Urothelium cell line (cell line): ENCODE results near the gene AOPEP.
A peak's percentile ranks its signal among the peaks of the same experiment; 100 is the strongest.
"Not testable (repeated sequence)": the region's sequence is repeated elsewhere in the genome, so short reads cannot be mapped to it uniquely, and the experiment has no call there.

Source experiments
- DNase-seq: peaks from one replicate; pipeline ENCODE4 v3.0.0; 2011; ENCODE audit warnings: low spot score, mixed read lengths
- FAIRE-seq: peaks from 2 replicates; lab custom pipeline; 2011; peaks lifted over from hg19 to GRCh38; lab: Jason Lieb, UNC

The AOPEP gene

DNA sequence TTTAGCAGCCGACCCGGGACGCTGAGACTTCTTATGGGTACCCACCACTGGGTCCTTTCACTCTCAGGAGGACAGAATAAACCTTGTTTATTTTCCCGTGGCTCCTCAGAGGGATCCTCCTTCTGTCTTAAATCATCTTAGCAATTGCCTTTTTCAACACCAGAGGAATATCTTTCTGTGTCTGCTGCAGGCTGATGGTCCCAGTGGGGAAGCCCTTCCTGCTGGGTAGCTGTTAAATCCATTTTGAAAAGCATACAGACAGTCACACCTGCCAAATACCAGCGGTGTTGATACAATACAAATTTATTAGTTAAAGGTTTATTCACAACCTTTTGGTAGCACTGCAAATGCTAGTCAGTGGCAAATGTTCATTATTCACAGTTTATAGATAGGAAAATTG, 222.9 kb downstream of the AOPEP start:
- DNase-seq (no peak), FAIRE-seq (no peak)

DNA sequence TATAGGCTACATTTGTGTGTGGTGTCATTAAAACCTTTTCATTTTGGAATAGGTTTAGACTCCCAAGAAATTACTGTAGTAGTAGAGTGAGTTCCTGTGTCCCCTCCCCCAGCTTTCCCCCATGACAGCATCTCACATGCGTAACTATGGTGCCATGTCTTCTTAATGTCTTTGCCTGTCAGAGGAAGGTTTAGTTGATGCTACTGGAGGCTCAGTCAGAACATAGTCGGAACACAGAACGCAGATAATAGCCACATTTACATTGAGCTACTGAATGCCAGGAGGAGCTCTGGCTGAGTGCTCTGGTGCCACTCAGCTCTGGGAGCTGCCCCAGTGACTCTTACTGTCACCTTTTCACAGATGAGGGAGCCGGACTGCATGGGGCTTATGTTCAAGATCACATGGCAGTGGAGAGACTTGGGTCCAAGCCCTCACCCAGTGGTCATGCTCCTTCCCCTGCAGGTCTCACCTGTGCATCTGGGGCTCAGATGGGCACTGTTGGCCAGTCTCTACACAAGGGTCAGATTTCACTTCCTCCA, 223.6 kb downstream of the AOPEP start:
- DNase-seq (no peak), FAIRE-seq (no peak)

DNA sequence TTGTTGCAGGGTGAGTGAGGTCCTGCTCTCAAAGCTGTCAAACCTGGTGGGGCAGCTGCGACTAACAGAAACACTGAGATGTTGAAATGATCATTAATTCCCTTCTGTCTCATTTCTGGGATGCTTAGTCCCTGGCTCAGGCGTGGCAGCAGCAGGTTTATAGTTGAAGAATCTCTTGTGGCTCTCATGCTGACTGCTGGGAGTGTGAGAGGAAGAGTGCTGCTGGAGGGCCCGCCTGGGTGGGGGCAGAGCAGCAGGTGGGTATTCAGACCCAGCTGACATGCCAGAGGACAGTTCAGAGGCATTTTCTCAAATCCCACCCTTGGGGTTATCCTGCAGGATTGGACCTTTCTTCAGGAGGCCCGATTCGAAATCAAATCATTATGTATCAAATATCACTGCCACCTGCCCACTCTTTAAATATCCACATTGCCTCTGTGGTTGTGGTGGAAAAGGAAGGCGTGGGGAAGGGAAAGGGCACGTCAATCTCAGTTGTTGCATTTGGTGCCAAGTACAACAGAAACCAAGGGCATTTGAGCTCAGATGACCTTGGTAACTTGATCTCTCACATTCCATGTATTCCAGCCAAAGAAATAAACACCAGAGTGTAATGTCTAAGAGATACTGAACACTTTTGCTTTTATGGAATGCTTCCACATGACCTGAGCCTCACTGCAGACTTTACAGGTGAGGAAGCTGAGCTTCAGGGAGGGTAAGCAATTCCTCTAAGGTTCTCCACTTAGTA, 224.3 kb downstream of the AOPEP start:
- peak; percentile 48 for DNase-seq
- FAIRE-seq: no peak

DNA sequence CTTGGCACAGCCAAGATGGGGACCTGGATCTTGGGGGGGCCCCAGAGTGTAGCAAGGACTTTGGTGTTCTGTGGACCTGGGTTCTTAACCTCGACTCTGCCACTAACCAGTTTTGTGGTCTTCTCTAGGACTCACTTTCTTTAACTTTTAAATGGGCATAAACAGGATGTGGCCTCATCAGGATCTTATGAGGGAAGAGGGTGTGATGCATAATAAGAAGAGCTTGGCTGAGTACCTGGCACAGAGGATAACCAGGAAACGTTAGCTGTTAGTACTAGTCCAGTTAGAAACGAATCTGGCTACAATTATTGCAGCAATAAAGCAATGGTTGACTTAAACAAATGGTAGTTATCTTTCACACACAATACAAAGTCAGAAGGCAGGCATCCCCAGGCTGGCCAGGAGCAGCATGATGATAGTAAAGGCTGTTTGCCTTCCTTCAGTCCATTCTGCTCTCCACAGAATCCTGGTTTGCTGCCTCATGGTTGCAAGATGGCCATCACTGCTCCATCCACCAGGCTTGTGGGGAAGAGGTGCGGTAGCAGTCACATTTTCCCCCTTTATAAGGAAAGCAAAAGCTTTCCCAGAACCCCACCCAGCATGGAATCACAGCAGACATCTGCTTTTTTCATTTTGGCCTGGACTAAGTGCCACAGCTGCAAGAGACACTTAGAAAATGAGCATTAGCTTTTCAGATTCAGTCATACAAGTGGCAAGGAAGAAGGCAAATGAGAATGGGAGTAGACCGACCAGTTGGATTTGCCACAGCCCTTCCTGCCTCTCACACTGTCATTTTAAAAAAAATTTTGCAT, 225.0 kb downstream of the AOPEP start:
- FAIRE-seq (no peak), DNase-seq (peak; percentile 11)

DNA sequence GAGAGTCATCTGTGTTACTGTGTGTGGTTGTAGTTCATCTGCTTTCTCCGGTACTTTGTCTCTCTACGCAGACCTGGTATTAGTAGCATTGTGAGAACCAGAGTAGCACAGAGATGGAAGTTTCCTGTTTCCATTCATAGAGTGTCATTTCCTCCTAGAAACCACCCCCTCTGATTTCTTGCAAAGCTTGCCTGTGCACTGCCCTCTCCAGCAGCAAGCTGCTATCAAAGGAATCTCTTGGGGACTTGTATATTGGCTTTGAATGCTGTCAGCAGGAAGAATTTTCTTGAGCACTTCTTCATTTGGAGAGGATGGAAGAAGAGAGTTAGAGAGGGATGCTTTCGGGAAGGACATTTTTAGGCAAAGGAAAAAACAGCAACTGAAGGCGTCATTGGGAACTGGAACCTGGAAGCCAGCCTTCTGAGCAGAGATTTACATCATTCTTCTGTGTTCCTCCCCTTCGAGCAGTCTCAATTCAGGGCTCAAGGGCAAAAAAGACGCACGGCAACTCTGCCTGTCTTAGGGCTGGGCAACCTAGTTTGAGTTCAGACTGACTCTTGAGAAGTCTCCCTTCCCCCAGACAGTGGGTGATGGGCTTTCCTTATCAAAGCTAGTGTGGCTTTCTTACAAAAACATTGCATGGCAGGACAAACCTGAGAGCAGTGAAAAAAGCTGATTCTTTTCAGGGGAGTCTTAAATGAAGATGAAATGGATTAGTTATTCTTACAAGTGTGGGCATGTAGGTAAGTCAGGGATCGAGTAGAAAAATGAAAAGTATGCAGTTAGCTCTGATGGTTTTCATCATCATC, 226.3 kb downstream of the AOPEP start:
- DNase-seq (no peak), FAIRE-seq (no peak)

DNA sequence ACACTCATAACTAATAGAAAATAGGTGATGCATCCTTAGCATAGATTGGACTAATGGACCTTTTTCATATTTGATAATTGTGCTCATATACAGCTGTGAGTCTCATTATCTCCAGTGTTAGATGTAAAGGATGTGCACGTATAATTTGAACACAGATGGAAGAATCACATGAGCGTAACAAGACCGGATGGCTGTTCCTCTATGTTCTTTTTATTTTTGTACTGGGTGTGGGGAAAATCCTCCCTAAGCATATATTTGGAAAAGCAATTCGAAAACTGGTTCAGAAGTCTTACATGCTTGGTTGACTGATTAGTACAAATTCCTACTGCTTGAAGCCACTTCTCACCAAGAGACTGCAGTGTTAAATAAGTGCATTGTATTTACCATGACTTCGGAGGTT, 230.2 kb downstream of the AOPEP start:
- DNase-seq (no peak), FAIRE-seq (no peak)

DNA sequence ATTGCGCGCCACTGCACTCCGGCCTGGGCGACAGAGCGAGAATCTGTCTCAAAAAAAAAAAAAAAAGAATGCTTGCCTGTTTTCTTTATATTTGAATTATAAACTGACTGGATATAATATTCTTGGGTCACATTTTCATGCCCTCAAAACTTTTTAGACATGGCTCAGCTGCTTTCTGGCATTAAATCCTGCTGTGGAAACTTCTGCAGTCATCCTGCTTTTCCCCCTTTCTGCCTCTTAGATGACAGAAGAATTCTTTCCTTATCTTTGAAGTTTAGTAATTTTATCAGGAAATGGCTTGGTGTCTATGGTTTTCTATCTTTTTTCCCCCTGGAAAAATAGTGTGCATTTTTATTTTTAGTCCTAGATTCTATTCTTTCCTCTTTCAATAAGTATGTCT, 234.5 kb downstream of the AOPEP start:
- no peak for DNase-seq
- FAIRE-seq: no peak

DNA sequence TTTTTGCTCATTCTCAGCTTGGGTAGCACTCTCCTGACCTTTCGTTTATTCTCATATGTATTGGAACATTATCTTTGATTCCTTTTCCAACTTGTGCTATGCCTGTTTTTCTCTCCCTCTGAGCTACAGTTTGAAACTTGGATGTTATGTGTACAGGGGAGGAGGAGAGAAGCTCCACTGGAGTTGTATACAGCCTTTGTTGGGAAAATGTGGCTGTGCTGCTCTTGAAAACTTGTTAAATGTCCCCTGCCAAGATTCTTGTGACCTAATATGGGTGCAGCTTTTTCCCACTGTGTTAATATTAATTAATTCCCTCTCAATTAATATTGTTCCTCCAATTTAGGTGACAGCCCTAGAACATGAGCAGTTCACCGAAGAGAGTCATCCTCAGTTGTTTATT, 235.4 kb downstream of the AOPEP start:
- no peak for FAIRE-seq

DNA sequence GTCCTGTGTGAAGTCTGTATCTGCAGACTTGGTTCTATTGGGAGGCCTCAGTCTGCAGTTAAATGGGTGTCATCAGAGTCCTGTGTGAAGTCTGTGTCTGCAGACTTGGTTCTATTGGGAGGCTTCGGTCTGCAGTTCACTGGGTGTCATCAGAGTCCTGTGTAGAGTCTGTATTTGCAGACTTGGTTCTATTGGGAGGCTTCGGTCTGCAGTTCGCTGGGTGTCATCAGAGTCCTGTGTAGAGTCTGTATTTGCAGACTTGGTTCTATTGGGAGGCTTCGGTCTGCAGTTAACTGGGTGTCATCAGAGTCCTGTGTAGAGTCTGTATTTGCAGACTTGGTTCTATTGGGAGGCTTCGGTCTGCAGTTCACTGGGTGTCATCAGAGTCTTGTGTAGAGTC, 239.1 kb downstream of the AOPEP start:
- not testable (repeated sequence) for FAIRE-seq

More for the DNA sequence above, 235.4 kb downstream of the AOPEP start:
- DNase-seq: no peak

DNA sequence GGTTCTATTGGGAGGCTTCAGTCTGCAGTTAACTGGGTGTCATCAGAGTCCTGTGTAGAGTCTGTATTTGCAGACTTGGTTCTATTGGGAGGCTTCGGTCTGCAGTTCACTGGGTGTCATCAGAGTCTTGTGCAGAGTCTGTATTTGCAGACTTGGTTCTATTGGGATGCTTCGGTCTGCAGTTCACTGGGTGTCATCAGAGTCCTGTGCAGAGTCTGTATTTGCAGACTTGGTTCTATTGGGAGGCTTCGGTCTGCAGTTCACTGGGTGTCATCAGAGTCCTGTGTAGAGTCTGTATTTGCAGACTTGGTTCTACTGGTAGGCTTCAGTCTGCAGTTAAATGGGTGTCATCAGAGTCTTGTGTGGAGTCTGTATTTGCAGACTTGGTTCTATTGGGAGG, 239.5 kb downstream of the AOPEP start:
- not testable (repeated sequence) for FAIRE-seq, DNase-seq

More for the DNA sequence above, 239.1 kb downstream of the AOPEP start:
- not testable (repeated sequence) for DNase-seq

DNA sequence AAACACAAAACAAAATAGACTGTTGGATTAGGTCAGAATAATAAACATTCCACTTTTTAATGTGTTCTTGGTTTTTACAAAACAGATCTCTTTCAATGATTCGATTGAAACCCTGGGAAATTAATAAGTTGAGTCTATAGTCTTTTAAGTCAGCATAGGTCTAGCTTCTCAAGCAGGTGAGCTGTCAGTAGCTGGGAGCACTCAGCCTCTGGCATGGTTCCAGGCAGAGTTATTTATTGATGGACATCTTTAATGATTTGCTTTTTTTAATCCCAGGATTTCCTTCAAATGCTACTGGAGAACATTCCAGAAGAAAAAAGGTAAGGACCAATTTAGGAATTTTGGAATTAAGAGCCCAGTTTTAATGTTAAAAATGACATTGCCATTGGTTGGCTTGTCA, 241.0 kb downstream of the AOPEP start:
- no peak for DNase-seq
- FAIRE-seq: no peak

DNA sequence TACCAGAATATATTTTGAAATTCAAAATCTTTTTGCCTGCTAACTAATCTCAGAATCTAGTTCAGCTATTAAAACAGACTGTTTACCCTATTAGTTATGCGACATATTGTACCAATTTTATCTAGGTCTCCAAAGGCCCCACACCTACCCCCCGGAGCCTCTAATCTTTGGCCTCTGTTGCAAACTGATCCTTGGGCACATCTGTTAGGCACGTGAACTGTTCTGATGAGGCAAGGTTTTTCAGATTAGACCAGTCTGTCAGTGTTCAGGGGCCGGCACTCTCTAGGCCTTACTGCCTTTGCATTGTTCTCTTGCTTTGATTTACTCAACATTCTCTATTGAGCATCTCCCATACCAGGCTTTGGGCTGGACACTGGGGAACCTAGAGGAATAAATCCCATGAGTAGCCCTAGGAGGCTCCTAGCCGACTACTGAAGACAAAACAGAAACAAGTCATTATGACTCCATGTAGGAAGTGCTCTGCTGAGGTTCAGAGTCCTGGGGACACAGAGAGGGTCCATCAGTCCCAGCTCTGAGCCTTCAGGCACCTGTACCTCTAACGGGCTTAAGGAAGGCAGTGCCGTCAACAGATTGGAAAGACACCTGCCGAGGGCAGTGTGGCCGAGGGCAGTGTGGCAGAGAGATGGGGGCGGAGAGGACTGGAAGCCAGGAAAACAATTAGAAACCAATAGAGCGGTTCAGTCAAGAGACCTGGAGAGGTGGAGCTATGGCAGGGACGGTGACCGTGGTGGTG, 245.1 kb downstream of the AOPEP start:
- FAIRE-seq: no peak
- no peak for DNase-seq

DNA sequence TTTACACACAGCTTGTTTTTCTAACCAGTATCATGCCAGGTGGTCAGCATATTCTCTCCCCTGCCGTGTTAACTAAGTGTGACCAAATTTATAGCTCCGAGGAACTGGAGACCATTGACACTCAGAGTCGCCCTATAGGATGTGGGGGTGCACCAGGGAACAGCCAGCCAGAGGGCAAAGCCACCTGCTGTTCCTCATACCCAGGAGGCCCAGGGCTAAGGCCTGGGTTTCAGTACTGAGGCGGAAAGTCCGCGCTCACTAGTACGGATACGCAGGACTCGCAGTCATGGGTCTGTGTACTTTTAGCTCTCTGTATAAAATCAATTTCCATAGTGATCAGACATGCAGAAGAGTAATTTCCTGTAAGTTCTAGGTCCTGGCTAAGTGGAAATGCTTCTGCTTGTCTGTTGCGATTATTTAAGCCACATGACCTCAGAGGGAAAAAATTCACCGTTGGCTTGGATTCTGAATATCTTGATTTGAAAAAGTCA, 247.0 kb downstream of the AOPEP start:
- DNase-seq: no peak

DNA sequence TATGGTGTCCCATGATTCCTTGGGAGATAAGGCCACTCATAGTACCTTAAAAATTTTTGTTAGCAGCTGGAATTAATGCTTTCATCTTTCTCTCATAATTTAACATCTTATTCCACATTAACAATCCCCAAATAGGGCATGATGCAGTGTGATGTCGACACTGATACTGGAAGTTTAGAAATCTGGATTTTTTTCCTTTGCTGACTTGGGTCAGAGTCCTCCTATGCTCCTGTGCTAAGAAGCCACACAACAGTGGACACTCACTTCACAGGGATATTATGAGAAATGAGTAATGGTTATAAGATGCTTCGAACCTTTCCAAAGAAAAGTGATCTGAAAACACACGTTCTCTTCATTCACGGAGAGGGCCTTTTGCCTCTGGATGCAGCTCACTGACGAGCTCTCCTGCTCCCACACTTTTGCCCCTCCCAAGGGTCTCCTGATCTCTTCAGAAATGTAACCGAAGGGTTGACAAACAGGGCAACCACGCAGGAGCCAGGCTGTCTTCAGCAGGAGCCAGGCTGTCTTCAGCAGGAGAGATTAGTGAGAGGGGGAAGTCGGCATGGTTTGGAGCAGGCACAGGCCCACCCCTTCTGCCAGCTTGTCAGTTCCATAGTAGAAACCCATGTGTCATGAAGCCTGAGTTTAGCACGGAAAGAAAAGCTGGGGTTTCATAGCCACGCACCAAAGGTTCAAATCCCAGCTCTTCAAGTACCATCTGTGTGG, 247.8 kb downstream of the AOPEP start:
- FAIRE-seq (no peak), DNase-seq (no peak)

More for the DNA sequence above, 247.0 kb downstream of the AOPEP start:
- no peak for FAIRE-seq

DNA sequence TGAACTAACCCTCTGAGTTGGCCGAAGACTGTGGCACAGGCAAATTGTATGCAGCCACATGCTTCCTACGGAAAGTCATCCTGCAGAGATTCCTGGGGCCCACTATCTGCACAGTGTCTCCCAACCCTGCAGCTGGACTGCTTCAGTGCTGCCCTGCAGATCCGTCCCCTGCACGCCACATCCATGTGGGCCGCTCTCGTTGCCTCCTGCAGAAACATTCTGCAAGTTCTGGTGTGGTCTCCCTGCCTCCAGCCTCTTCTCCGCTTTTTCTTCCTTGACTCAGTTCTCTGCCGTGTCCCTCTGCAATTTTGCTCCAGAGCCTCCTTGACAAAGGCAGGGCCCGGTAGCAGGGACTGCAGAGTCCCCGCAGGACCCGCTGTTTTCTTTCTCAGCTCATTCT, 249.0 kb downstream of the AOPEP start:
- no peak for DNase-seq
- no peak for FAIRE-seq

DNA sequence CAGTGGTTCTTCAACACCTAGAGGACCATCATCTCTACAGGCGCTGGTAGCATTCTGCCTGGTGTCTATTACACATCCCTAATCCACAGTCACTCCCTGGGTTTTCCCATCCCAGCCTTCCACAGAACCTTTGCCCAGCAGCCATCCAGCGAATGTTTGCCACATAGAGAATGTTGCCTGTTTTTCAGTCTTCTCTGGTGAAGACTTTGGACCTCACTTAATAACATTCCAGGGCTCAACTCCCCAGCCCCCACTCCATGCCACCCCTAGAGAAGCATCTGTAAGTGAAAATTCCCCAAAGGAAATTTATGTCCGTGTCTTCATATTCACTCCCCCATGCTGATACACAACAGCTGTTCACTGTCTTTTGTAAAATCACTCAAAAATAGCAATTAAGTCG, 249.6 kb downstream of the AOPEP start:
- DNase-seq (no peak), FAIRE-seq (no peak)

DNA sequence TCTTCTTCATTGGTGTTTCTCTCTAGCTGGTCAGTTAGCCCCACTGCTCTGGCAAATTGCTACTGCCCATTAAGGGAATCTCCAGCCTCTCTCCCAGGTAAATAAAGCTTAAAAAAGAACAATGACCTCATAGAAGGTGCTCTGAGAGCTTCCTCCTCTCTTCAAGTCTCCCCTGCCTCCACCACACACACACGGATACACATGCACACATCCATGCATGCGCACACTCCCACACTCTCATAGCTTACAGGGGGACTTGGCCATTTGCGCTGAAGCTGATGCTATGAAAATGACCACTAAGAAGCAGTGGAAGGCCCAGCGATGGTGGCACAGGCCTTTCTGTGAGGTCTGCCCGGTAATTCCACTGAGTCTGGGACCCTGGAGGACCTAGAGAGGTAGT, 250.9 kb downstream of the AOPEP start:
- no peak for FAIRE-seq
- DNase-seq: no peak

DNA sequence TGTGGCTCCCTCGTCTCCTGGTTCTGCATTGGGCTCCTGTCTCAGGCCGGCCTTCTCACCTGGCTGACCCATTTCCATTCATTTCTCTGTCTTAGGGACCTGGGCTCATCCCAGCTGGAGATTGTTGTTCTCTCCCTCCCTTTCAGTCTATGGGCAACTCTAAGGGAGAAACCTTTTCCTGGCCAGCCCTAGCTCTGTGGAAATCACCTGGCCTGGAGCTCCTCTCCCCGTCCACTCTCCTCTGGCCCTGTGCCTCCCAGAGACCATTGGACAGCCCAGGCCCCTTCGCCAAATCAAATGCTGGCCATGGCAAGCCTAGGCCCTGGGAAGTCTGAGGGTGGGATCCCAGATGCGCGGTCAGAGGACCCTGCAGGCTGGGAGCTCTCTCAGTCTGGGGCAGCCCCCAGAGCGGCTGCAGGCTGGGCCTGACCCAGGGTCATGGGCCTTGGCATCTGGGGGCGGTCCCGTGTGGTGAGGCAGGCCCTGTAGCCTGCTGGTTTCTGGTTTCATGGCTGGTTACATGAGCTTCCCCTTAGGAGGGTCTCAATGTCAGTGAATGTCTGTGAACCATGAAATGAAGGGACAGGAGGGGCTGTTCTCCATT, 253.5 kb downstream of the AOPEP start:
- FAIRE-seq (no peak), DNase-seq (no peak)
